SKM-1 (cell line): ENCODE results near the gene AOC2.
"Not testable (repeated sequence)": the region's sequence is repeated elsewhere in the genome, so short reads cannot be mapped to it uniquely, and the experiment has no call there.

Experiments
- DNase-seq: peaks from one replicate; lab custom pipeline; 2025; ENCODE audit not compliant: unreplicated experiment; lab: John Stamatoyannopoulos, UW

The AOC2 gene

DNA sequence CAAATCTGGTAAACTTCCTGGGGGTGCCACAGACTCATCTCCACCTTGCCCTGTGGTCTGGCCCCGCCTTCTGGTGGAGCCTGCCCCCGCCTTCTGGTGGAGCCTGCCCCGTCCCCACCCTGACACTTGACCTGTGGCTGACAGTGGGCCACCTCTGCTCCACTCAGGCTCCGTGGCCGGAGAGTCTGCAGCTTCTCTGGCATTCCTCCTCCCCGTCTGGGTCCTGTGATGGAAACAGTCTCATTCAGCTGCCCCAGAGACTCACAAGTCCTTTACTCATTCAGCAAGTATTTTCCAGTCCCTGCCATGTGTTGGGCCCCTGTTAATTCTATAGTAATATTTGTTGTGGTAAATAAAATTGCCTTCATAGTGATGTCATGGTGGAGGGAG lies 35.2 kb downstream of the AOC2 start:
- DNase-seq = no peak

DNA sequence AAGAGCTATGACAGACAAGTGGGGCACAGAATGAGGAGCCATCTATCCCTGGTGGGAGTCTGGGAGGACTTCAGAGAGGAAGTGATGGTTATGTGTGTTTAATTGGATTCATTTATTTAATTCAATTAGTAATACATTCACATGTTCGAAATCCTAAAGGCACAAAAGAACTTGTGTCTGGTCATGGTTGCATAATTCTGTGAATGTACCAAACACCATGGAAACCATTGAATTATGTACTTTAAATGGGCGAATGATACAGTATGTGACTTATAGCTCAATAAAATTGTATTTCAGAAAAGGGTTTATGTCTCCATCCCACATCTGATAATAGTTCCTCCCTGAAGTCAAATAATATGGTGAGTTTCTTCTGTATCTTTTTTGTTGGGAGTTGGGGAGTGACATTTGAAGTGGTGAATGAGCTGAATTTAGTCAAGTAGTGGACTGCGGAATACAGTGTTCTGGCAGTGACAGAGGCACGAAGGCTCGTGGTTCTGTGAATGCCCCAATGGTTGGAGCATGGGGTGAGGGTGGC lies 36.5 kb downstream of the AOC2 start:
- DNase-seq = no peak

DNA sequence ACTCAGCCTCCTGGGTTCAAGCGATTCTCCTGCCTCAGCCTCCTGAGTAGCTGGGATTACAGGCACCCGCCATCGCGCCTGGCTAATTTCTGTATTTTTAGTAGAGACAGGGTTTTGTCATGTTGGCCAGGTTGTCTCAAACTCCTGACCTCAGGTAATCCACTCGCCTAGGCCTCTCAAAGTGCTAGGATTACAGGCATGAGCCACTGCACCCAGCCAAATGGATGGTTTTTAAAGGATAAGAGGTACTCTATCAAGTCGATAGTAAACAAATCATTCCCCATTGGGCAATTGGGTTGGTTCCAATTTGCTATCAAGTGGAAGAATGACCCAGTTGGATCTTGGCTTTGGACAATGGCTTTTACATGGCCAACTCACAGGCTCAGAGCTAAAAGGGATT lies 37.3 kb downstream of the AOC2 start:
- DNase-seq = not testable (repeated sequence)

DNA sequence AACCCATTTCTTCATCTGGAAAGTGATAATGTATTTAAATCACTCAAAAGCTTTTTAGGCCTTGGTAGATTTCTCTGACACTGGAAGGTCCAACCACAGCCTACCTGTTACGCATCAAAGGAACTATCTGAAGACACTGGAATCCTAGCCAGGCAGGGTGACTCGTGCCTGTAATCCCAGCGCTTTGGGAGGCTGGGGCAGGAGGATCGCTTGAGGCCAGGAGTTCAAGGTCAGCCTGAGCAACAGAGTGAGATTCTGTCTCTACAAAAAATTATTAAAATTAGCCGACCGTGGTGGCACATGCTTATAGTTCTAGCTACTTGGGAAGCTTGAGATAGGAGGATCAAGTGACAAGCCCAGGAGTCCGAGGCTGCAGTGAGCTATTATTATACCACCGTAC lies 37.8 kb downstream of the AOC2 start:
- DNase-seq = no peak

DNA sequence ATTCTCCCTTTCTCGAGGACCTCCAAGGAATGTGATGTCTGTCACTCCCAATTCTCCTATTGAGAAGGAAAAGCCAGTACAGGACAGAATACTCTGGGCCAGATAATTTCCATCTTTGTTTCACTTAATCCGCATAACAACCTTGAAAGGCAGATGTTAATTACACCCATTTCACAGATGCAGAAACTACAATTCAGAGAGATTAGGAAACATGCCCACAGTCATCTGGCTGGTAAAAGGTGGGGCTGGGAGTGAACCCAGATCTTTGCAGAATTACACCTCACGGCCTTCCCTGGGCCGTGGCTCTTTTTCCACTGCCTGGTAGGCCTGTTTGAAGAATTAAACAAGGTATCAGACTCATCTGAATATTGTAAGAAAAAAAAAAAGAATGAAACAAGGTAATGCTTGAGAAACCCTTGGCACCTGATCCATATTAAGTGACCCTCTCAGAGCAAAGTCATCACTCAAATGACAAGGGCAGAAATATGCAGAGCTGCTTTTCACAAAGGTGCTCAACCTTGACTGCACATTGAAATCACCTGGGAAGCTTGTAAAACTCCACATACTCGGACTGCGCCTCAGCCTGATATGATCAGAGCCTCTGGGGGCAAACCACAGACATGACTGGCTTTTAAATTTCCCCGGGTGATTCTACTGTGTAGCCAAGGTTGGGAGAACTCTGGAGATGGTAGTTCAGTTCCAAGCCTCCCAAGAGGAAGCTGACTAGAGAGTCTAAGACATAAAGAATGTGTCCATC lies 39.6 kb downstream of the AOC2 start:
- no peak for DNase-seq

DNA sequence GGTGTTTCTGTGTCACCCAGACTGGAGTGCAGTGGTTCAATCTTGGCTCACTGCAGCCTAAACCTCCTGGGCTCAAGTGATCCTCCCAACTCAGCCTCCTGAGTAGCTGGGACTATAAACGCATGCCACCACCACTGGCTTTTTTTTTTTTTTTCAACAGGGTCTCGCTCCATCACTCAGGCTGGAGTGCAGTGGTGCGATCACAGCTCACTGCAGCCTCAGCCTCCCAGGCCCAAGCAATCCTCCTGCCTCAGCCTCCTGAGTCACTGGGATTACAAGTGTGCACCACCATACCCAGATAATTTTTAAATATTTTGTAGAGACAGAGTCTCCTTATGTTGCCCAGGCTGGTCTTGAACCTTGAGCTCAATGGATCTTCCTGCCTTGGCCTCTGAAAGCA lies 41.4 kb downstream of the AOC2 start:
- not testable (repeated sequence) for DNase-seq

DNA sequence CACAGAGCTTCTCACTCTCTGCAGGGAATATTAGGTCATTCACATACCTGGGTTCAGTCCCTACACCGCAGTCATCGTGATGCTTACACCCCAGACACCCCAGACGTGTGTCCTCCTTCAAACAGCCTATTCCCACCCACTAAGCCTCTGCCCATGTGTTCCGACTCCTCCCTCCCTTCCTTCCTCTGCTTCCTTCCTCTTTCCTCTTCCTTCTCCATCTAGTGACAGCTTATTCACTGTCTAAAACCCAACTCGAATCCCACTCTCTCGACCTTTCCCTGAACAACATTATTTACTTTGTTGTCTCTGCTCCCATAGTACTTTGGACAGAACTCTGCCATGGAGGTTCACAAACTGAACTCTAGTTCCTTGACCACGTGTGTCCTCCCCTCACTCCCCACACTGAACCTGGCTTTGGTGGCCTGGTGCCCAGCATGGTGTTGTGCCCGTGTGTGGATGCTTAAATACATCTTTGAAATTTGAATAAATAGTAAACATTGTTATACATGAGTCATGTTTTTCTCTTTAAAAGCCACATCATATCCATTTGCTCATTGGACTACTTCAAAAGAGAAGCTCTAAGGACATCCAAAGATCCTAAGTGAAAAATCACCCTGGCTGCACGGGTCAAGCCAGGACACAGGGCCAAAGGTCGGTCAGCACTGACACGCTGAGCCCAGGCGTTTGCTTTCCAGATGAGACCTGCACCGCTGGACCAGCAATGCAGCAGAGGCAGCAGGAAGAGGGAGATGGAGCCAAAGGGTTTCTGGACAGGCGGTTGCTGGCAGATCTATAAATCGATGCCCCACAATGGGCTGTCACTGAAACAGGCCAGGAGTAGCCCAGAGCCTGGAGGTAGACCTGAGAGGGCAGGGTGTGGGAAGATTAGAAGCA lies 42.1 kb downstream of the AOC2 start:
- peak; percentile 71 for DNase-seq

DNA sequence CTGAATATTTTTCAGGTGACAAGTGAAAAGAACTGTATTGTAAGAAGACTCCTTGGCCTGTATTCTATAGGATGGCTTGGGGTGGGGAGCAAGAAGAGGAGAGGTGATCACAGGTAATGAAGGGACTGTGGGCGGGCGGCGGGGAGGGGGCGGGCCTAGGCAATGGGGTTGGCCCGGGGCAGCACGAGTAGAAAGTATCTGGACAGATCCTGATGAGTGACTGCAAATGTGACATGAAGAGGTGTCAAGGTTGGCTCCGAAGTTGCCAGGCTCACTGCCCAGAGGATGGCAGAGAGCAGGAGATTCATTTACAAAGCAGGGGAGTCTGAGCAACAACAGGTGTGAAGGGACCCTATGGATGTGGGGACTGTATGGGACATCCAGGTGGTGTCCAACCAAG lies 45.4 kb downstream of the AOC2 start:
- DNase-seq = no peak

DNA sequence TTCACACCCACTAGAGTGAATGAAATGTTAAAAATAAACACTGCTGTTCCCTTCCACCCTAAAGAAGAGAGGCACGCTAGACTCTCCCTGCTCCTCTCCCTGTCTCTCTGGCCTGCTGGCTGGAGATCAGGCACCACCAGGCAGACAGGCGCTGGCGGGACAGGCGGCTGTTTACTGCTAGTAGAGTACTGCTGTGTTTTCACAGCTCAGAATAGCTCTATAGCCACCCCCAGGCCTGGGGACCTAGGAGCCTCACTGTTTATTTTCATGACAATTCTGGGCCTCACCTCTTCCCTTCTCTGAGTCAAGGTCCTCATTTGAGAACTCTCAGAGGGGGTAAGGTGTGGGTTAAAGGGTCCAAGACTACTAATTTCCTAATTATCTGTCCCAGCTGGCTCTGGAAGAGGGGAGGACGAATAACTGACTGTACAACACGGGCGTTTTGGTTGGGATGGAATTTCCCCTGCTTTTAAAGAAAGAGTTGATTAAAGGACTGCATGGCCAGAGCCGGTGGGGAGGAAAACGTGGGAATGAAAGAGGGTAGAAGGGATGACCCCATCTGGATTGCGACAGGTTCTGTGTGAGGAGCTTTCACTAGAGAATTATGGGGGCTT lies 47.3 kb downstream of the AOC2 start:
- no peak for DNase-seq

DNA sequence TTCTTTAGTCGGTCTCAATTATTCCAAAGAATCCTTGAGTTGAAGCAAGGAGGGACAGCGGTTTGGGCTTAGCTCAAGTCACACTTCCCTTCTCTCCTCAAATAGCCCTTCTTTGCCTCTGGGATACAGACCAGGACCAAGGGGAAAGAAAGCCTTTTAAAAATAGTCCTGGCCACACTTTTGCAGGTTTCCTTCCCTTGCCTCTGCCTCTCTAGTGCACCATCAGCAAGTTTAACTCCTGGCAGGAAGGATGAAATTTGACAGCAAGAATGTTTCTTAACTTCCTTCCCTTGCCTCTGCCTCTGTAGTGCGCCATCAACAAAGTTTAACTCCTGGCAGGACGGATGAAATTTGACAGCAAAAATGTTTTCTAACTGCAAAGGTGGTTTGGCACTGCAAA lies 49.0 kb downstream of the AOC2 start:
- DNase-seq = peak; percentile 30

DNA sequence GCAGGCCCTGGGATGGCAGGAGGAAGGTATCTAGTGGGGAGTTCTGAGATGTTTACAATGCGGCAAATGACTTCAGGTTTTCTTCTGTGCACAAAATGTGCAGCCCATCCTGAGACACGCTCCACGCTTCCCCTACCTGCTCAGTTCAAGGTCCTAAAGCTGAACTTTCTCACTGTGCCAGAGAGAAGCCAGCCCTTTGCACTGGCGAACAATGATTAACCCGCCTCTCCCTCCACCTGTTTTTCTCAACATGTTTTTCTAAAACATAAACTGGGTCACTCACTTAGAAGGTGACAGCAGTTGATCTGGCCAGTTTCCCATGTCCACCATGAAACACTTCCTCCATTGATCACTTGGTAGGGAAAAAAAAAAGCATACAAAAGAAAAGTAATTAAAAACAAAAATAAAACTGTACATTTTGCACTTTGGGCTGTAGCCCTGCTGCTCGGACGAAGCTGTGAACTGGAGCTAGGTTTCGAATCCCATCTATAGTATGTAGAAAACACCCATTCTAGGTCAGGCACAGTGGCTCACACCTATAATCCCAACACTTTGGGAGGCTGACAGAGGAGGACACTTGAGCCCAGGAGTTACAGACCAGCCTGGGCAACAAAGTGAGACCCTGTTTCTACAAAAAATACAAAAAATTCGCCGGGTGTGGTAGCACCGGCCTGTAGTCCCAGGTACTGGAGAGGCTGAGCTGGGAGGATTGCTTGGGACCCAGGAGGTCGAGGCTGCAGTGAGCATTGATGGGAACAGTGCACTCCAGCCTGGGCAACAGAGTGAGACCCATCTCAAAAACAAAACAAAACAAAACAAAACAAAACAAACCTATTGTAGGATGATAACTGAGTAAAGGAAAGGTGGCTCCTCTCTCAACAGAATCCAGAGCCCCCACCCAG lies 50.2 kb downstream of the AOC2 start:
- DNase-seq = no peak

DNA sequence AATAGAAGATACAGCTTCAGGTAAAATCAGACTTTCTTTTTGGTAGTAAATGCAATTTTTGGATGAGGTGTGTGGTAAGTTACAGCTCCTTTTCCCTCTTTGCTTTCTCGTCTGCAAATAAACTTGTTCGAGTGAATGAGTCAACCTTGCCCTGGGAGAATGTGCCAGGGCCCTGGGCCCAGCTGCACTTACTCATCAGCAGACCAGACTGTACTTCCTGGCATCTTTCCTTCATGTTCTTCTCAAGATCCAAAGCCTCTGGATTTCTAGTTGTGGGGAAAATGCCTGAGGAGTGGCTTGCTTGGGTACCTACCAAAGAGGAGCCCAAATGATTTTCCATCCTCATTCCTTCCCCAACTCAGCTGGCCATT lies 50.8 kb downstream of the AOC2 start:
- DNase-seq = no peak

DNA sequence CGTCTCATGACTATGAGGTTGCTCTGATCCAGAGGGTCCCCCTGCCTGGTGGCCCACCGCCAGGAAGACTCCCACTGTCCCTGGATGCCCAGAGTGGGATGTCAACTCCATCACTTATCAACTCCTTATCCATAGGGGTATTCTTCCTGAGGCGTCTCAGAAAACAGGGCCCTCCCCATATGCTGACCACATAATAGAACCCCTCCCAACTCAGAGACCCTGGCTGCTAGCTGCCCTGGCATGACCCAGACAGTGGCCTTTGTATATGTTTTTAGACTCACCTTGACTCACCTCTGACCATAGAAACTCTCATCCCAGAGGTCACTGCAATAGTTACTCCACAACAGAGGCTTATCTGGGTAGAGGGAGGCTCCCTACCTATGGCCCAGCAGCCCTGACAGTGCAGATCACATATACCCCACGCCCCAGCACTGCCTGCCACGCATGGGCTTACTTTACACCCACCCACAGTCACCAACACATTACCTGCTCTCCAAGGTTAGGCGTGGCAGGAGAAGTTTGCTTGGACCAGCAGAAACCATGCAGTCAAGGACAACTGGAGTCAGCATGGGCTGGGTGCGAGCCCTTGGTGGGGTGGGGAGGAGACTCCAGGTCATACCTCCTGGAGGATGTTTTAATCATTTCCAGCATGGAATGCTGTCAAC lies 53.9 kb downstream of the AOC2 start:
- DNase-seq = no peak

DNA sequence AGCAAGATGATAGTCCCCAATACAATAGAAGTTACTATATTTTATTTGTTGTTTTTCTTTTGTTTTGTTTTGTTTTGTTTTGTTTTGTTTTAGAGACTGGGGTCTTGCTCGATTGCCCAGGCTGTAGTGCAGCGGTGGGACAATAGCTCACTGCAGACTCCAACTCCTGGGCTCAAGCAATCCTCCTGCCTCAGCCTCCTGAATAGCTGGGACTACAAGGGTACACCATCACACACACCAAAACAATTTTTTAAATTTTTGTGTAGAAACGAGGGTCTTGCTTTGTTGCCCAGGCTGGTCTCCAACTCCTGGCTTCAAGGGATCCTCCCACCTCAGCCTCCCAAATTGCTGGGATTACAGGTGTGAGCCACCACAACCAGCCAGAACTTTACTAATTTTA lies 55.6 kb downstream of the AOC2 start:
- DNase-seq = not testable (repeated sequence)
